Occipital lobe (tissue), 2 donors: Measurements from ENCODE around the gene HID1. TPM values are rescaled to one million over a fixed set of nuclear protein-coding genes. Genes with fewer than 3 reads are reported as not detected.

ENCODE experiments used
- DNase-seq: peaks from one replicate; lab custom pipeline; 2025; lab: John Stamatoyannopoulos, UW
- total RNA-seq: library from RNA; depleted of rRNA; stranded (reverse); fragments of >200 nt; gene quantifications from one replicate; pipeline ENCODE4 v1.2.3, GENCODE V29; 2014

Gene HID1
- total RNA-seq, 1 donor from 2014 or later, result 13.7 TPM

DNA sequence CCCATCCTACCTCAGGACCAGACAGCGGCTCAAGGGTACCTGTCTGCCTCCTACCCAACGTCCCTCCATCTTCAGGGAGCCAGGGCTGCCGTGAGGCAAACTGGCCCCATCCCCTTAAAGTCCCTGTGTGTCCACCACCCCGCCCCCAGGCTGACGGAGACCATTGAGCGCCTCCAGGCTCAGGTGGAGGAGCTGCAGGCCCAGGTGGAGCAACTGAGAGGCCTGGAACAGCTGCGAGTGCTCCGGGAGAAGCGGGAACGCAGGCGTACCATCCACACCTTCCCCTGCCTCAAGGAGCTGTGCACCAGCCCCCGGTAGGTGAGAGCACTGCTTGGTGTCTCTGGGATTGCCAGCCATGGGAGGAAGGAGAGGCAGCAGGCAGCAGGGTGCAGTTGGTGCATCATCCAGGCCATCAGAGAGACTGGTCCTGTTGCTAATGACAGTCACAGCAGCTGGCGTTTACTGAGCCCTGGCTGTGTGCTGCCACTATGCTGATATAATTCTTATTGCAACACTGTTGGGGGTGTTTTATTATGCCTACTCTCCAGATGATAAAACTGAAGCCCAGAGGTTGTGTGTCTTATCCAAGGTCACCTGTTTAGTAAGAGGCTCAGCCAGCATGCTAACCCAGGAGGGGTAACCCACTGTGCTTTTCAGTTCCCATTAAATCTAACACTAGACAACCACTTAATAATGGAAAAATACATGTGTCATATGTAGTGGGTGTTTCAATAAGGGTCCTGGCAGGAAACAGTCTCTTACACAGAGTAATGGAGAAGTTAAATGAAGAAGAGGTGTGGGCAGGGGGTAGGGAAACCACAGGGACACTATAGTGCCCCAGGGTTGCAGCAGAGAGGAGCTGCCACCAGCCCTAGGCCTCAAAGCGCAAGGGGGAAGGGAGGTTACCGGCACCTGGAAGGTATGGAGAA, 29.6 kb upstream of the HID1 start:
- no peak for DNase-seq

DNA sequence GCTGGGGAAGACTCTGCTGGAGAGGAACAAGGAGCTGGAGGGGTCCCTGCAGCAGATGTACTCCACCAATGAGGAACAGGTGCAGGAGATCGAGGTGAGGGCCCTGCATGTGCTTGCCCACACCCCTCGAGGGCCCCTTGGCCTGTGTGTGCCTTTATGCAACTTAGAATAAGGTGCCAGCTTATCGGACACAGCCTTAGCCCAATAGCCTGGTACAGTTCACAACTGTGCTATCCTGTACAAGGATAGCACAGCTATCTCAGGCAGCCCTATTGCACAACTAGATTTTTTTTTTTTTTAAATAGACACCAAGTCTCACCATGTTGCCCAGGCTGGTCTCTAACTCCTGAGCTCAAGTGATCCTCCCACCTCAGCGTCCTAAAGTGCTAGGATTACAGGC, 27.0 kb upstream of the HID1 start:
- no peak for DNase-seq

DNA sequence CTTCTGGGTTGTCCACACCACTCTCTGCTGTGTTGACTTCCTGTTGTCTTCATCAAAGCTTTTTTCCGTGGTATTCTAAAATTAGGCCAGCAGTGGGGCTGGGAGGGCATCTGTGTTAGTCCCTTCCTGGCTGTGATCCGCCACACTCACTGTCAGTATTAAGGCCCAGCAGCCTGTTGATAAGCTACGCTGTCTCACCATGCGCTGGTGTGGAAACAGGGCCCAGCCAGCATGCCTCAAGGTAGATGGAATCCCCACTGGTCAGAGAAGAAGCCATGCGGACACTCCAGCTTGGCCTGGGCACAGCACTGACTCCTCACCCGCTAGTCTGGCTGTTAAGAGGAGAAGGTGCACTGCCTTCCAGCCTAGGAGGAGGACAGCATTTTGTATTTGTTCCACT, 26.2 kb upstream of the HID1 start:
- DNase-seq, result no peak

DNA sequence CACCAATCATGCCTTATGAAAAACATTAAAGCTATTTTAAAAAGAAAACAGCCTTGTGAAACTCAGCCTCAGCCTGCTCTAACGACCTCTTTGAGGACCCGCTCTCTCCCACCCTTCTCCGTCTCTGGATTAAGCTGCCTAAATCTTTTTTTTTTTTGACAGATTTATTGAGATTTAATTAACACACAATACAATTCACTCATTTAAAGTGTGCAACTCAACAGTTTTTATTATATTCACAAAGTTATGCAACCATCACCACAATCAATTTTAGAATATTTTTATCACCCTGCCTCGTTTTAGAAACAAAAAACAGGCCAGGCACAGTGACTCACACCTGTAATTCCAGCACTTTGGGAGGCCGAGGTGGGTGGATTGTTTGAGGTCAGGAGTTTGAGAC, 23.3 kb upstream of the HID1 start:
- no peak for DNase-seq

DNA sequence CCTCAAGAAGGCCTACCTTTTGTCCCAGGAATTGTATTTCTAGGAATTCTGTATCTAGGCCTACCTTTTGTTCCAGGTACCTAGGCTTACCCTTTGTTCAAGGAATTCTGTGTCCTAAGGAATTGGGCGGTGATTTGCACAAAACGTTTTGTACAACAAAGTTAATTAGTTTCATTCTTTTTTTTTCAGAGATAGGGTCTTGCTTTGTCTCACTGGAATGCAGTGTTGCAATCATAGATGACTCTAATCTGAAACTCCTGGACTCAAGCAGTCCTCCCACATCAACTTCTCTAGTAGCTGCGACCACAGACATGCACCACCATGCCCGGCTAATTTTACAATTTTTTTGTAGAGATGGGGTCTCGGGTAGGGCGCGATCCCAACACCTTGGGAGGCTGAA, 21.9 kb upstream of the HID1 start:
- DNase-seq, result no peak

DNA sequence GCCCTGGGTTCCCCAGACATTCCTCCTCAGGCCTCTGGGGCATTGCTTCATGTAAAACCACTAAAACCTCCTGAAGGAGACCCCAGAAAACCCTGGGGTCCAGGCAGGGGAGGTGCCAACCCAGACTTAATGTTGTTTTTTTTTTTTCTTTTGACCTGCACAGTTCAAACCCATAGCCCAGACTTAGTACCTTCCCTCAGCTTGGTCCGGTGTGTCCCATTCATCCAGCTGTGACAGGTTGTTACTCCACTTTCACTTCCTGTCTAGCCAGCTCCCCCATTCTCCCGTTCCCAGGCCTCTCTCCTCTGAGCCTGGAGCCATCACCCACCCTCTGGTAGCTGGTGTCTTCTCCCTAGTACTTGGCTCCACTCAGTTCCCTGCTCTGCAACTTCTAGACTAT, 19.7 kb upstream of the HID1 start:
- no peak for DNase-seq

DNA sequence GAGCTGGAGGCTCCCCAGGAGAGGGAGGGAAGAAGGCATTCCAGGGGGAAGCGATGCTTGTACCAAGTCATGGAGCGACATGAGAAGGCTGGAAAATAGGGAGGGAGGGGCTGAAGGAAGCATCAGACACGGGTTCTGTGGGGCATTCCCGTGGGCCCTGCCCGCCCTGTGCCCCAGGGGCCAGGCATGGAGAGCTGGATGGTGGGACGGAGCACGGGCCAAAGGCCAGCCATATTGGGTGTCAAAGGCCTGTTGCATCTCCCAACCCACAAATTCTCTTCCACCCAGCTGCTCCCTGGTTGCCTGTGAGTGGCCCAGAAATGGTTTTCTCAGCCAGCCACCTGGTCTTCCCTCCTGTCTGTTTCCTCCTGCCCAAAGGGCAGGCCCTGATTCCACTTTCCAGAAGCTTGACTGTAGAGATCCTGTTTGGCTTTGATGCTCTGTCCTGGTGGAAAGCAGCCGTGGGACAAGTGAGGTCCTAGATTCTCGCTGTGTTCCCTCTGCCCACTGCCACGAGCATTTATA, 18.1 kb upstream of the HID1 start:
- no peak for DNase-seq

DNA sequence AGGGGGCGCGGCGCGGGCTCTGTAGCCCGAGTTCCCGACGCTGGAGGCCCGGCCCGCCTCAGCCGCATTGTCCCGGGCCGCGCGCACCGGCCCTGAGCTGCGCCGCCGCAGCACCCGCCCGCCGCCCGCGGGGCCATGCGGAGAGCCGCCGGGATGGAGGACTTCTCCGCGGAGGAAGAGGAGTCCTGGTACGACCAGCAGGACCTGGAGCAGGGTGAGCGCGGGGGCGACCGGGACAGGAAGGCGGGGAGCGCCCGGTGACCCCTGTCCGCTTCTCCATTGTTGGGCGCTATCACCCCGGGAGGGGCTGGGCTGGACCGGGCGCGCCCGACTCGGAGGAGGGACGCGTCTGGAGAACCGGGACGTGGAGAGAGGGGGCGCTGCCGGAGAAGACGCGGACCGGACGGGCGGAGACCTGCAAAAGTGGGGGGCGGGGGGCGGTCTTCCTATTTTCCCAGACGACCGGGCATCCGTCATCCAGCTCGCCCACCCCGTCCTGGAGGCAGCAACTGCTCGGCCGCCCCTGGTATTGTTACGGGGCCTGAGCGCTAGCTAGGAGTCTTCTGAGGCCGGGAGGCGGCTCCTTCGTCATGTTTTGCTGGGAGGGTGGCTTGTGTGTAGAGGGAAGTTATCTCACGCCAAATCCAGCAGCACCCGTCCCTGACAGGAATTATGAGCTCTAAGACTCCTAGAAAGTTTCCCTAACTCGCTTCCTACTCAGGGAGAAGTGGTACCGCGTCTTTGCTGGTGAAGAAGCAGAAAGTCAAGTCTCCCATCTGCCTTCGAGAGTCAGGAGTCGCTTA, 15.6 kb upstream of the HID1 start:
- peak; percentile 56 for DNase-seq

DNA sequence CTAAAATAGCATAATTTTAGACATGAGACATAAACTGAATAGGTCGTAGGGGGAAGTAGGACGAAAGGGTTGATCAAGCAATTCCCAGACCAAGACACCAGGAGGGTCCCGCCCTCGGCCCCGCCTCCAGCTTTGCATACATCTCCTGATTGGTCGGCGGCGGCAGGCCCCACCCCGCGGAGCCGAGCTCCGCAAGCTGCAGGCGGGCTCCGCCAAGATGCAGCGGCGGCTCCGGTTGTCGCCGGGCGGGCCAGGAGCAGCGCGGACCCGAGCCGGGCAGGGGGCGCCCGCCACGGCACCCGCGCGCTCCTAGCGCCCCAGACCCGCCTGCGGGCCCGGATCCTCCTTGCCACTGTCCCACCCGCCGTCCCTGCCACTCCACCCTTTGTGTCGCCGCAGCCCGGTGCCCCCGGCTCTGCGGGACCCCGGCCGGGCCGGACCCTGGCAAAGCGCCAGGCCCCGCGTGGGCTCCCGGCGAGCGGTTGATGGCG, 14.9 kb upstream of the HID1 start, which contains the start of gene CDR2L:
Gene CDR2L, plus strand, starts transcription at position 215 of the 491 bp plus-strand sequence. CDS start 412 bp downstream, outside the sequence.
- peak; percentile 93 for DNase-seq

DNA sequence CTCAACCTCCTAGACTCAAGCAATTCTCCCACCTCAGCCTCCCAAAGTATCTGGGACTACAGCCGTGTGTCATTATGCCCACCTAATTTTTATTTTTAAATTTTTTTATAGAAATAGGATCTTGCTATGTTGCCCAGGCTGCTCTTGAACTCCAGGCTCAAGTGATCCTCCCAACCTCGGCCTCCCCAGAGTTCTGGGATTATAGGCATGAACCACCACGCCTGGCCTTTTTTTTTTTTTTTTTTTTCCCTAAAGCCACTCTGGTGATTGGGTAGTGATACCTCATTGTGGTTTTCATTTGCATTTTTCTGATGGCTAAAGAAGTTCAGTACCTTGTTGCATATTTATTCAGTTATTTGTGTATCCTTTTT, 13.6 kb upstream of the HID1 start:
- DNase-seq, result no peak

DNA sequence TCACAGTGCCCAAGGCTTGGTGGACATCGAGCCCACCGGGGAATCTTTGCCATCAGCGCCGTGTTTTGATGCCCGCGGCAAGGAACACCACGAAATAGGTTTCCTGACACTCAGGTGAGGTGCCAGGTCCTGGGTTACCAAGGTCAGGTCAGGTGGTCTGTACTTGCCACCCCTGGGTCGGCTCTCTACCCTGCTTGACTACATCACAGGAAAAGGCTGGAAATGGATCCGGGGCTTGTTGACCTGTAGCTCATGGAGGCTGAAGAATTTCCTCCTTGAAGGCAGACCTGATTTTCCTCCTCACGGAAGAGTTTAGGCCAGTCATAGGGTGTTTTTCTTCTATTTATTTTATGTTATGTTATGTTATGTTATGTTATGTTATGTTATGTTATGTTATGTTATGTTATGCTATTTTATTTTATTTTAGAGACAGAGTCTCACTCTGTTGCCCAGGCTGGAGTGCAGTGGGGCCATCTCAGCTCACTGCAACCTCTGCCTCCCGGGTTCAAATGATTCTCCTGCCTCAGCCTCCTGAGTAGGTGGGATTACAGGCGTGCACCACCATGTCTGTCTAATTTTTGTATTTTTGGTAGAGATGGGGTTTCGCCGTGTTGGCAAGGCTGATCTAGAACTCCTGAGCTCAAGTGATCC, 10.2 kb upstream of the HID1 start:
- peak; percentile 53 for DNase-seq

DNA sequence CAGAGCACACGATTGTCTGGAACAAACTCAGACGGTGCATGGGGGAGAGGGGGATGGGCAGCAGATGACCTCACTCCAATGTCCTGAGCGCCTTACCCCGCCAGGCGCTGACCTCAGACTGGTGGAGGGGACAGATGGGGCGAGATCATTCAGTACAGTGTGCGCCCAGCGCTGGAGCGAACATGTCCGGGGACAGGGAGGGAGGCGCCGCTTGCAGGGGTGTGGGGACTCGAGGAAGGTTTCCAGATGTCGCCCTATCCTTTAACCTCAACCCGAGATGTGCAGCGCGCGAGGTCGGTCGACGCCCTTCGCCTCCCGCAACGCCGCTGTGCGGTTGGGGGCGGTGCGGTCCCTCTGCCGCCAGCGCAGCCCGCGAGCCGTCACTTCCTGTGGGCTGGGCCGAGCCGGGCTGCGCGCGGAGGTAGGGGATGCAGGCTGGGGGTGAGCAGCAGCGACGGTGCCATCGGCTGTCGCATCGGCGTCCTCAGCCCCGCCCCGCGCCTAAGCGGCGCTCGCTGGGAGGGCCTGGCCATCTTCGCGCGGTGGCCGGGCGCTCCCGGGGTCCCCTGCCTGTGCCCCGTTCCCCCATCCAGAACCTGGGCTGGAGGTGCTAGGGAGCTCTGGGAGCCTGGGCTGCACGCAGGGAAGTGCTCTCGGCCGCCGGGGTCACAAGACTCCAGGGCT, 9.6 kb upstream of the HID1 start:
- peak; percentile 83 for DNase-seq

DNA sequence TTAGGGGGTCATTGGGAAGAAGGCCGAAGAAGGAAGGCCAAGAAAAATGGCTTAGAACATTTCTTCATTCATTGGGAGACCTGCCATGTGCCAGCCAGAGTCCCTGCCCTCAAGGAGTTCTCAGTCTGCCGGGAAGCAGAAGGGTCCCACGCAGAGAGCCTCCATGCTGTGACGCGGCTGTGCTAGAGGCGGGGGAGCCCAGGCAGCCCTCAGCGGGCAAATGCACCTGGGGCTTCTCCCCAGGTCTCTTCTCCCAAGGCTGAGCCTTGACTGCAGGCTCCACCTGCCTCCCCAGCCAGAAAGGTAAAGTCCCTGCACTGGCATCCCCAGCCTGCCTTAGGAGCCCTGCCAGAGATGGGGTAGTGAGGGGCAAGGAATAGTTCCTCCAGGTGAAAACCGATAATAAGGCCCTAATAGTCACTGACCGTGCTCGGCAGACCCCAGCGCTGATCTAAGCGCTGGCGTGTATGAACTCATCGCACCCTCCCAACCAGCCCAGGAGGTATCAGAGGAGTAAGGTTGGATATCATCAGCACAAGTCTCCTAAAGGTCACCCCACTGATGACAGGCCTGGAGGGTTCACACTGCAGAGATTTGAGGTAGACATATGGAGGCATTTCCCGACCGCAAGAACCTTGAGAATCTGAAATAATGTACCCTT, 8.9 kb upstream of the HID1 start:
- DNase-seq, result no peak

DNA sequence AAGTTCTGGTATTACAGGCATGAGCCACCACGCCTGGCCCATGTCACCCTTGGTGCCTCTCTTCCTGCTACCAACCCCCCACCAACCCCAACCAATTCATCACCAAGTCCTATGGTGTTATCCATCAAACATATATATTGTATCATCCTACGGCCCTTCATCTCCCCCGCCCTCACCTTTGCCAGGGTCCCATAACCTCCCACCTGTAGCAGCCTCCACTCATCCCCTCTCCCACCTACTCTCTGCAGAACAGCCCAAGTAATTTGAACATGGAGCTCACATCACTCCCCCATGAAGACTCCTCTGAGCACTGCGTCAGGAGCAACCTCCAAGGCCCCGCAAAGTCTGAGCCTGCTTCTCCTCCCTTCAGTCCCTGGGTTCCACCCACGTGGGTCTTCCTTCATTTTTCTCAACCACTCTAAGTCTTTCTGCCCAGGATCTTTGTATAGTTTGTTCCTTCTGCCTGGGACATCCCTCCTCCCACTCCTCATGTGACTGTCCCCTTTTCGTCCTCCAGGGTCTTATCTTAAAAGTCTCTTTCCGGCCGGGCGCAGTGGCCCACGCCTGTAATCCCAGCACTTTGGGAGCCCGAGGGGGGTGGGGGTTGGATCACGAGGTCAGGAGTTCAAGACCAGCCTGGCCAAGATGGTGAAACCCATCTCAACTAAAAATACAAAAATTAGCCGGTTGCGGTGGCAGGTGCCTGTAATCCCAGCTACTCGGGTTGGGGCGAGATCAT, 7.0 kb upstream of the HID1 start:
- DNase-seq, result no peak

DNA sequence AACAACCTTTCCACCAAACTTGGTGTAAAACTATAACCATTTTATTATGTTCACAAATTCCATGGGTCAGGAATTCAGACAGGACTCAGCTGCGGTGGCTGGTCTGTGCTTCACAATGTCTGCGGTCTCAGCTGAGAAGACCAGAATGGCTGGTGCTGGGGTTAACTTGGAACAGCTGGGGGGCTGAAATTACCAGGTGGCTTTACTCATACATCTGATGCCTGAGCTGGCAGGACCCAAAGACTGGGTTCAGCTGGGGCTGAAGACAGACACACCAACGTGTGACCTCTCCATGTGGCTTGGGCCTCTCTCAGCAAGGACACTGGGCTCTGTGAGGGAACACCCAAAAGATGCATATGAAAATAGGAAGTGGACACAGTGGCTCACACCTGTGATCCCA, 5.7 kb upstream of the HID1 start:
- DNase-seq, result no peak

DNA sequence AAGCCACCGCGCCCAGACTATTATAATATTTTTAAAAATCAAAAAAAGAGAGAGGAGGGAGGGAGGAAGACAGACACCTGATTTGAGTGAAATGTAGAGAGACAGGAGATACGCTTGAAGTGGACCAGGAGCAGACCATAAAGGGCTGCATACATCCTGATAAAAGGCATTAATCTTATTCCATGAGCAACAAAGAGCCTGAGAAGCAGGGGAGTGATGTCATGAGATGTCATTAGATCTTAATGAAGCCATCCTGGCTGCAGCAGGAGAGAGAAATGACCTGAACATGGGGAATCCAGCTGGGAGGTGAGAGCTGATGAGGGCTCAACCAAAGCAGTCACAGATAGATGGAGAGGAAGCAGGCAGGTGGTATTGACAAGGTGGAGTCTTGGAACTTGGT, 5.2 kb upstream of the HID1 start:
- DNase-seq, result no peak

DNA sequence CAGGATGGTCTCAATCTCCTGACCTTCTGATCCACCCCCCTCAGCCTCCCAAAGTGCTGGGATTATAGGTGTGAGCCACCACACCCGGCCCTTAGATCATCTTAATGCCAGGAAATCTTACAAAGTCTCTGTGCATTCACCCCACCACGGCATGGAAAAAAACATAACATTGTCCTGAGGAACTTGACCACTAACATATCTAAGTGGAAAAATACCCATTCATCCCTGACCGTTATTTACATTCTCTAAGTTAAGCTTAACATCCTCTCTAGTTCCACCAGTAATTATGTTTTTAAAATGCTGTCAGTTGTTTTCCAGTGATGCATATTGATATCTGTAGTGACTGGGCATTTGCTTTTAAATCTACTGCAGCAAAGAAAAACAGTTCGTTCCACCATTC, 3.4 kb upstream of the HID1 start:
- no peak for DNase-seq

DNA sequence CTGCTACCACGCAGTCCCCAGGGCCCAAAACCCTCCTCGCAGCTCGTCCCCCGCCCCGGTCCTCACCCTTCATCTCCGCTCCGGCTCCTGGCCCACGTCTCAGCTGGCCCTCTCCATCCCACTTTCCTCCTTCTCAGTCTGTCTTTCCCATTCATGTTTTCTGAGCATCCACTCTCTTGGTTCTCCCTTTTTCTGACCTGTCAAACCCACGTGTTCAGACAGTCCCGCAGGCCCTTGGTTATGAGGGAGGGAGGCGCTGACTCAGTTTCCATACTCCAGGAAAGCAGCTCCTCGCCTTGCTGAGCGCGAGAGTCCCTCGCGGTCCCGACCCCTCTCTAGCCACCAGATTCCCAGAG, 392 bp upstream of the HID1 start:
- DNase-seq, result no peak

DNA sequence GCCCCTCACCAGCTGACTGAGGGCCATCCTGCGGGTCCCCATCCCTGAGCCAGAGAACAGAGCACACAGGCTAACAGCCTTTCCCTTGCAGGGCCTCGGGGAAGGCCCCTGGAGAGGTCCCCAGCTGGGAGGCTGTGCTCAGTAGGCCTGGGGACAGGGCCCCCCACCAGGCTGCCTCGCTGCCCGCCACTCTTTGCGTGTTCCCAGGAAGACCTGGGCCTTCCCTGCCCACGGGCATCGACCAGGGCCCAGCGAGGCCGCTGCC, 785 bp downstream of the HID1 start:
- no peak for DNase-seq
